H9 (cell line): ENCODE results near the gene NAIF1. TPM values are rescaled to one million over a fixed set of nuclear protein-coding genes. Genes with fewer than 3 reads are reported as not detected.

ENCODE experiments used
- DNase-seq: peaks from one replicate; pipeline ENCODE4 v3.0.0-alpha.2; 2017
- H2AFZ ChIP-seq: one replicate; pipeline ENCODE4 v1.6.1; 2013; ENCODE audit warnings: mild to moderate bottlenecking, low read length, control low read depth, moderate library complexity
- H2AK5ac ChIP-seq: 2 replicates; pipeline ENCODE4 v1.6.1; 2013; ENCODE audit warnings: low read length, control low read depth, mixed read lengths; ENCODE audit not compliant: insufficient read length
- H2BK120ac ChIP-seq: one replicate; pipeline ENCODE4 v1.6.1; 2013; ENCODE audit warnings: low read depth, mild to moderate bottlenecking, low read length, control low read depth, inconsistent platforms; ENCODE audit not compliant: poor library complexity, severe bottlenecking
- H2BK12ac ChIP-seq: 2 replicates; pipeline ENCODE4 v1.6.1; 2013; ENCODE audit warnings: low read length, control low read depth, mixed read lengths, low read depth; ENCODE audit not compliant: insufficient read length
- H2BK15ac ChIP-seq: 2 replicates; pipeline ENCODE4 v1.6.1; 2013; ENCODE audit warnings: low read depth, low read length, control low read depth
- H2BK20ac ChIP-seq: one replicate; pipeline ENCODE4 v1.6.1; 2013; ENCODE audit warnings: low read depth, mild to moderate bottlenecking, low read length, control low read depth, inconsistent platforms; ENCODE audit not compliant: poor library complexity, severe bottlenecking
- H2BK5ac ChIP-seq: 2 replicates; pipeline ENCODE4 v1.6.1; 2013; ENCODE audit warnings: low read length, control low read depth, mixed read lengths; ENCODE audit not compliant: insufficient read length
- H3K14ac ChIP-seq: 2 replicates; pipeline ENCODE4 v1.6.1; 2013; ENCODE audit warnings: low read length, control low read depth; ENCODE audit not compliant: insufficient read depth
- H3K18ac ChIP-seq: 2 replicates; pipeline ENCODE4 v1.6.1; 2013; ENCODE audit warnings: low read depth, mild to moderate bottlenecking, mixed read lengths, low read length, control low read depth; ENCODE audit not compliant: insufficient read length
- H3K23ac ChIP-seq: 2 replicates; pipeline ENCODE4 v1.6.1; 2013; ENCODE audit warnings: low read length, control low read depth, mixed read lengths, low read depth; ENCODE audit not compliant: insufficient read length
- H3K23me2 ChIP-seq: 2 replicates; pipeline ENCODE4 v1.6.1; 2013; ENCODE audit warnings: low read depth, mild to moderate bottlenecking, mixed read lengths, low read length, control low read depth; ENCODE audit not compliant: insufficient read length, poor library complexity, severe bottlenecking
- H3K27ac ChIP-seq: 2 replicates; pipeline ENCODE4 v1.5.1; 2013; ENCODE audit warnings: low read length, control low read depth, mixed read lengths, low read depth; ENCODE audit not compliant: insufficient read length
- H3K27me3 ChIP-seq: 2 replicates; pipeline ENCODE4 v1.6.1; 2013; ENCODE audit warnings: low read length, control low read depth, inconsistent platforms; ENCODE audit not compliant: insufficient read depth
- H3K4ac ChIP-seq: 2 replicates; pipeline ENCODE4 v1.6.1; 2013; ENCODE audit warnings: low read depth, mild to moderate bottlenecking, control low read depth, inconsistent platforms, low read length, moderate library complexity
- H3K4me1 ChIP-seq: 2 replicates; pipeline ENCODE4 v1.6.1; 2013; ENCODE audit warnings: low read length, control low read depth, inconsistent platforms; ENCODE audit not compliant: insufficient read depth
- H3K4me2 ChIP-seq: 2 replicates; pipeline ENCODE4 v1.6.1; 2013; ENCODE audit warnings: low read length, control low read depth, mixed read lengths; ENCODE audit not compliant: insufficient read length, insufficient read depth
- H3K56ac ChIP-seq: 2 replicates; pipeline ENCODE4 v1.6.1; 2013; ENCODE audit warnings: low read depth, mild to moderate bottlenecking, mixed read lengths, low read length, control low read depth; ENCODE audit not compliant: insufficient read length
- H3K79me1 ChIP-seq: 2 replicates; pipeline ENCODE4 v1.6.1; 2013; ENCODE audit warnings: low read depth, mild to moderate bottlenecking, moderate library complexity, low read length, control low read depth, inconsistent platforms; ENCODE audit not compliant: insufficient read depth, poor library complexity, severe bottlenecking
- H3K79me2 ChIP-seq: 2 replicates; pipeline ENCODE4 v1.6.1; 2013; ENCODE audit warnings: low read length, control low read depth, inconsistent platforms; ENCODE audit not compliant: insufficient read depth
- H3K9ac ChIP-seq: 2 replicates; pipeline ENCODE4 v1.6.1; 2013; ENCODE audit warnings: low read length, control low read depth, mixed read lengths; ENCODE audit not compliant: insufficient read length; ENCODE audit errors: extremely low read depth
- H3K9me3 ChIP-seq: one replicate; pipeline ENCODE4 v1.6.1; 2013; ENCODE audit warnings: low read depth, low read length, inconsistent platforms; ENCODE audit not compliant: control insufficient read depth
- H3T11ph ChIP-seq: one replicate; pipeline ENCODE4 v1.6.1; 2013; ENCODE audit warnings: mild to moderate bottlenecking, low read length, control low read depth, inconsistent platforms
- H4K20me1 ChIP-seq: one replicate; pipeline ENCODE4 v1.6.1; 2013; ENCODE audit not compliant: control insufficient read depth, insufficient read length, insufficient read depth
- H4K5ac ChIP-seq: 2 replicates; pipeline ENCODE4 v1.6.1; 2013; ENCODE audit warnings: low read depth, mild to moderate bottlenecking, mixed read lengths, low read length, control low read depth; ENCODE audit not compliant: insufficient read length
- H4K8ac ChIP-seq: replicated peaks from 2 replicates; pipeline ENCODE4 v1.6.1; 2013; ENCODE audit warnings: low read length, control low read depth, mixed read lengths, low read depth; ENCODE audit not compliant: insufficient read length
- H4K91ac ChIP-seq: 2 replicates; pipeline ENCODE4 v1.6.1; 2013; ENCODE audit warnings: low read depth, mild to moderate bottlenecking, moderate library complexity, mixed read lengths, low read length, control low read depth; ENCODE audit not compliant: insufficient read length
- H3K27ac Mint-ChIP-seq, 3 experiments: 2 replicates in 2 of 3; 3 replicates in 1 of 3; pipeline ENCODE4 v1.8.0; 2020 to 2021; ENCODE audit warnings: mixed read lengths in 3 of 3, mild to moderate bottlenecking in 1 of 3, moderate library complexity in 1 of 3
- H3K27me3 Mint-ChIP-seq: 2 replicates; pipeline ENCODE4 v1.8.0; 2021; ENCODE audit warnings: low read depth, mild to moderate bottlenecking, moderate library complexity, mixed read lengths
- H3K36me3 Mint-ChIP-seq, 3 experiments: 2 replicates in 2 of 3; 3 replicates in 1 of 3; pipeline ENCODE4 v1.8.0; 2020 to 2021; ENCODE audit warnings: low read depth in 3 of 3, mixed read lengths in 3 of 3; ENCODE audit not compliant: insufficient read depth in 1 of 3
- H3K4me1 Mint-ChIP-seq, 2 experiments: 2 replicates each; pipeline ENCODE4 v1.8.0; 2020; ENCODE audit warnings: mixed read lengths in 2 of 2
- H3K4me3 Mint-ChIP-seq, 2 experiments: 2 replicates in 1 of 2; 3 replicates in 1 of 2; pipeline ENCODE4 v1.8.0; 2020 to 2021; ENCODE audit warnings: mild to moderate bottlenecking in 2 of 2, mixed read lengths in 2 of 2, moderate library complexity in 1 of 2
- H3K9me3 Mint-ChIP-seq, 2 experiments: 2 replicates in 1 of 2; 3 replicates in 1 of 2; pipeline ENCODE4 v1.8.0; 2020; ENCODE audit warnings: mild to moderate bottlenecking in 2 of 2, mixed read lengths in 2 of 2, moderate library complexity in 1 of 2
- WGBS: extraction: QIAGEN DNeasy Blood & Tissue Kit; methylation state at CpG from one replicate; pipeline ENCODE4 v1.1.7; 2013; ENCODE audit warnings: missing lambda C conversion rate, low lambda C conversion rate, mixed read lengths; ENCODE audit not compliant: insufficient read length; ENCODE audit errors: extremely low coverage; 5-methylcytosine and 5-hydroxymethylcytosine counted together
- total RNA-seq: library from RNA; stranded (reverse); gene quantifications from 2 replicates; pipeline ENCODE4 v1.2.1, GENCODE V29; 2021
- TF ChIP-seq, protein P1 (sequence below): fragments of 200-600 bp; sonication (generic); conservative IDR thresholded peaks from 3 replicates; pipeline ENCODE4 v1.8.0; 2021; ENCODE audit warnings: antibody characterized with exemption, mild to moderate bottlenecking

NAIF1 gene
- total RNA-seq, 1 experiment from 2014 or later: 6.3 TPM

DNA sequence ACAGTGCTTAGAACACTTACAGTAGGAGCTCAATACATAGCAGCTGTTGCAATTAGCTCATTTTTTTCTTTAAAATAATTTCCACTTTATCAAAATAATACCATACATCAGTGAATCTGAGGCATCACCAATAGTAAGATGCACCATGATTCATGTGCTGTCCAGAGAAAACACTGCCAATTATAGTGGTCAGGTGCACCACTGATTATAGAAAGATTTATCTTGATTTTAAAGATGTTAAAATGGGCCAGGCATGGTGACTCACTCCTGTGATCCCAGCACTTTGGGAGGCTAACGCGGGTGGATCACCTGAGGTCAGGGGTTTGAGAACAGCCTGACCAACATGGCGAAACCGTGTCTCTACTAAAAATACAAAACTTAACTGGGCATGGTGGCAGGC lies 39.4 kb downstream of the NAIF1 start:
- Histone ChIP-seq H2BK20ac (no peak overlapping the region), H3K9ac (no peak overlapping the region), H2BK15ac (no peak overlapping the region), H4K8ac (no peak overlapping the region), H4K91ac (no peak overlapping the region), H3T11ph (no peak overlapping the region), H4K20me1 (no peaks in the 10 kb centered on the region), H4K5ac (no peak overlapping the region), H3K56ac (no peak overlapping the region), H2AFZ (no peak overlapping the region), H3K18ac (no peak overlapping the region), H3K4ac (no peak overlapping the region), H3K79me1 (no peaks in the 10 kb centered on the region), H3K4me2 (no peak overlapping the region), H3K9me3 (no peaks in the 10 kb centered on the region), H2BK12ac (no peak overlapping the region), H2BK5ac (no peak overlapping the region), H3K23ac (no peak overlapping the region), H3K27ac (no peak overlapping the region), H2AK5ac (no peak overlapping the region), H3K14ac (no peak overlapping the region), H3K79me2 (no peaks in the 10 kb centered on the region), H3K23me2 (no peaks in the 10 kb centered on the region), H2BK120ac (no peak overlapping the region), H3K27me3 (no peaks in the 10 kb centered on the region), H3K4me1 (no peaks in the 10 kb centered on the region)
- H3K9me3 Mint-ChIP-seq: no peaks in the 10 kb centered on the region
- no peaks in the 10 kb centered on the region for H3K36me3 Mint-ChIP-seq
- no CpG with 5 or more reads among the region's 4 CpGs for WGBS
- no peak overlapping the region for H3K27ac Mint-ChIP-seq
- H3K4me3 Mint-ChIP-seq: no peak overlapping the region
- H3K4me1 Mint-ChIP-seq: peaks cover 2 to 3% of the 10 kb centered on the region in 2 experiments; a peak in 1 of 4 replicates
- H3K27me3 Mint-ChIP-seq: peaks cover 1% of the 10 kb centered on the region; the same call in 1 of the 2 replicates
- TF ChIP-seq, protein P1, sequence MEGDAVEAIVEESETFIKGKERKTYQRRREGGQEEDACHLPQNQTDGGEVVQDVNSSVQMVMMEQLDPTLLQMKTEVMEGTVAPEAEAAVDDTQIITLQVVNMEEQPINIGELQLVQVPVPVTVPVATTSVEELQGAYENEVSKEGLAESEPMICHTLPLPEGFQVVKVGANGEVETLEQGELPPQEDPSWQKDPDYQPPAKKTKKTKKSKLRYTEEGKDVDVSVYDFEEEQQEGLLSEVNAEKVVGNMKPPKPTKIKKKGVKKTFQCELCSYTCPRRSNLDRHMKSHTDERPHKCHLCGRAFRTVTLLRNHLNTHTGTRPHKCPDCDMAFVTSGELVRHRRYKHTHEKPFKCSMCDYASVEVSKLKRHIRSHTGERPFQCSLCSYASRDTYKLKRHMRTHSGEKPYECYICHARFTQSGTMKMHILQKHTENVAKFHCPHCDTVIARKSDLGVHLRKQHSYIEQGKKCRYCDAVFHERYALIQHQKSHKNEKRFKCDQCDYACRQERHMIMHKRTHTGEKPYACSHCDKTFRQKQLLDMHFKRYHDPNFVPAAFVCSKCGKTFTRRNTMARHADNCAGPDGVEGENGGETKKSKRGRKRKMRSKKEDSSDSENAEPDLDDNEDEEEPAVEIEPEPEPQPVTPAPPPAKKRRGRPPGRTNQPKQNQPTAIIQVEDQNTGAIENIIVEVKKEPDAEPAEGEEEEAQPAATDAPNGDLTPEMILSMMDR: no peak
- no peak for DNase-seq
